Spinal cord (tissue), 10 donors: ENCODE measurements around the gene KRTAP10-3. TPM values are rescaled to one million over a fixed set of nuclear protein-coding genes. Genes with fewer than 3 reads are reported as not detected.

ENCODE experiments used
- DNase-seq, 6 donors: peaks; one replicate each; pipeline versions ENCODE4 v3.0.0 to v3.0.0-alpha.2; 2013 to 2015; ENCODE audit warnings: low spot score in 6 of 6, low read depth in 4 of 6
- H3K27ac ChIP-seq: one replicate; pipeline ENCODE4 v1.5.1; 2013; ENCODE audit warnings: low read depth, low read length, control low read depth
- H3K27me3 ChIP-seq: one replicate; pipeline ENCODE4 v1.6.1; 2013; ENCODE audit warnings: low read length; ENCODE audit not compliant: control insufficient read depth, insufficient read depth
- H3K36me3 ChIP-seq: one replicate; pipeline ENCODE4 v1.6.1; 2013; ENCODE audit warnings: low read length; ENCODE audit not compliant: control insufficient read depth, insufficient read depth
- H3K4me1 ChIP-seq: one replicate; pipeline ENCODE4 v1.6.1; 2013; ENCODE audit warnings: low read length; ENCODE audit not compliant: control insufficient read depth, insufficient read depth
- H3K4me3 ChIP-seq: one replicate; pipeline ENCODE4 v1.5.1; 2013; ENCODE audit warnings: low read depth, low read length, control low read depth
- H3K9me3 ChIP-seq: one replicate; pipeline ENCODE4 v1.6.1; 2013; ENCODE audit warnings: low read length; ENCODE audit not compliant: control insufficient read depth, insufficient read depth
- WGBS: methylation state at CpG from one replicate; pipeline ENCODE4 v1.1.5; 2013; ENCODE audit warnings: missing lambda C conversion rate; ENCODE audit not compliant: insufficient coverage; 5-methylcytosine and 5-hydroxymethylcytosine counted together
- polyA plus RNA-seq, 2 donors: library from polyadenylated mRNA; unstranded; fragments of 120-200 nt; gene quantifications; one replicate each; pipeline ENCODE4 v1.2.1, GENCODE V29; 2013; ENCODE audit not compliant: insufficient read length in 2 of 2
- total RNA-seq, 2 donors: library from RNA; depleted of rRNA in 1 of 2; stranded (reverse); fragments of 120-200 nt in 1 of 2; fragments of >200 nt in 1 of 2; gene quantifications; one replicate each; pipeline versions ENCODE4 v1.2.3 to v1.2.4, GENCODE V29; 2013 to 2014
- donor health status: healthy.

KRTAP10-3 gene
- total and polyA plus RNA-seq, 4 donors = not detected

DNA sequence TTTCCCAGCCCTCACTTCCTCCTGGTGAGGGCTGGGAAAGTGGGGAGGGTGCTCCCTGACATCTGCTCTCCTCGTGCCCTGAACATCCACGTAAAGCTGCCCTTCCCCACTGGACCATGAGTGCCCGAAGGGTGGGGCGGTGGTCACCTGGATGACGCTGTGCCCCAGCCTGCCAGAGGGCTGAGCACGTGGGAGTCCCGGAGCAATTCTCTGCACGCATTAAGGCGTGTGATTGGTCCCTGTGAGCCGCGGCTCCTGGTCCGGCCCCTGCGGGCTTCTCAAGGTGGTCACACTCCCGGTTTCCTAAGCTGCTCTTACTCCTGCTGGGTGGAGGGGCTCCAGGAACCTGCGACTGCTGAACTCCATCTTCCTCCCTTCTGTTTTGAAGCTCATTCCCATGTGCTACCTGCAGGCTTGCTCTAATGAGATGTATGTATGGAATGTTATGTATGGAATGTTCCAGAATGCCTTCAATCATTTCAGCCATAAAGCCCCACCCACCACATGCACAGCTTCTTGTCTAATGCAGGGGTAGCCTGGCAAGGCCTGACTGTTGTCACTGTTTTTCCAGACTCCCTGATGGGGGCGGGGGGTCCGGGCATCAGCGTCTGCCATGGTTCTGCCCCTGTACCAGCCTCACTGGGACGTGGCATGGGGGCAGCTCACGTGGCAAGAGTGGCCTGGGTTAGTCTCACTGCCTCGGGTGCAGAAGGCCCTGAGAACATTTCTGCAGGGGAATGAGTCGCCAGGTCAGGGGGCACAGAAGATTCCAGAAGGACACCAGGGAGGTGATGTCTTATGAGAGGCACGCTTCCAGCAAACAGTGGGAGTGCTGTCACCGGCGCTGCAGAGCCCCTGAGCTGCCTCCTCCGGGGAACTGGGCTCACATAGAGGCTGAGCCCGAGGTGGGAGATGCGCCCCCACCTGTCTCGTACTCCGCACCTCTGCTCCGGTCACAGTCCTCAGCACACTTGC lies 38.0 kb downstream of the KRTAP10-3 start:
- Histone ChIP-seq H3K9me3 (peaks cover 2% of the 10 kb centered on the region), H3K27ac (no peak overlapping the region), H3K36me3 (no peaks in the 10 kb centered on the region), H3K4me3 (no peak overlapping the region), H3K27me3 (no peaks in the 10 kb centered on the region), H3K4me1 (no peaks in the 10 kb centered on the region)
- no peak for DNase-seq
- 92% methylated on average over 28 of the region's 31 CpGs for WGBS

DNA sequence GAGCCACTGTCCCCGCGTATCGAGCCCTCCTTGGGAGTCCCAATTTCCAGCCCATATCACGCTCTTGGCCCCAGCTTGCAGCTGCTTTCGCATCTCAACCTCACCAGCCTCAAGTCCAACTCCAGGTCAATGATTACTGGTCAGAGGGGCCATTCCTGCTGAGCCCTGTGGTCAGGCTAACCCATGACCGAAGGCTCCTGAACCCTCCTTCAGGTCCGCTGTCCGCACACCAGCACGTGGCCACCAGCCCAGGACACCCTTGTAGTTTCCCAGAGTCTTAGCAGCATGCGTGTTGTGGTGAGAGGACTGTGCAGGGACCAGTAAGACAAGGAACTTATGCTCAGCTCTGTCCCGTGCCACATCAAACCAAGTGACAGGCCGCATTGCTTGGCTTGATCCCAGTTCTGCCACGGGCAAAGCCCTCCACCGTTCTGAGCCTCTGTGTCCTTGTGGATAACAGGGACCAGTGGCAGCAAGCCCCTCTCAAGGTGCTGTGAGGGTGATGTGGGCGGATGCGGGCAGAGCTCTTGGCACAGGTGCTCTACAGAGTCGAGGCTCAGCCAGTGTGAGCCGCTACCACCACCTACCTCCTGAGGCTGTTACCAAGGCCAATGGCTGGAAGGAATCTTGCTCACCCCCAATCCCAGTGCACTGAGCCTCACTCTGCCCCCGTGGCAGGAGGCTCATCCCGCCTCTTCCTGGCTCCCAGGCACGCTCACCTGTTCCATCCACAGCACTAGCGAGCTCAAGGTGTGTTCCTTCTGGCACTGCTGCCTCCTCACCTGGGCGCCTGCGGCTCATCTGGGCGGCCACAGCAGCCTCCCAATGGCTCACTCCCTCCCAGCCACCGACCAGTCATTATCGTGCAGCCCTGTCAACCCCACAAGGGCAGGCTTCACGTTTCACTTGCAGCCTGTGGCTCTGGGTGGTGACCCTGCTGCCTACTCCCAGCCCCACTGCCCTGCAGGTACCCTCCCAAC lies 39.0 kb downstream of the KRTAP10-3 start:
- no peaks in the 10 kb centered on the region for H3K4me1 ChIP-seq
- H3K27ac ChIP-seq = no peak overlapping the region
- peaks cover 2% of the 10 kb centered on the region for H3K9me3 ChIP-seq
- H3K27me3 ChIP-seq = no peaks in the 10 kb centered on the region
- H3K4me3 ChIP-seq = no peak overlapping the region
- 93% methylated on average over 28 of the region's 28 CpGs for WGBS
- no peaks in the 10 kb centered on the region for H3K36me3 ChIP-seq
- DNase-seq = no peak

DNA sequence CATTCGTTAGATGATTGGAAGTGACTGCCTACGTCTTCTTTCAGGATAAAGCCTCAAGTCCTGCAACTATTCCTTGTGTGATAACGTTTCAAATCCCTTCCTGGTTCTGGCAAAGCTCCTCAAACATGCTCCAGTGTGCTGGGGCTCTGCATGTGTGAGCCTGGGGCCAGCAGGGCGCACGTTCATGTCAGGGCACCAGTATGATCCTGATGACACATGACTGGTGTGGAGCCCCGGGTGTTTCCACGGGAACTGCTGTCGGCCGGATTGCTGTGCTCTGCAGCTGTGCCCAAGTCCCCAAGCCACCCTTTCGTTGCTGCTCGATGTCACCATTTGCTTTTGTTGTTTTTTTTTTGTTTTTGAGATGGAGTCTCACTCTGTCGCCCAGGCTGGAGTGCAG lies 39.9 kb downstream of the KRTAP10-3 start:
- Histone ChIP-seq H3K4me3 (no peak overlapping the region), H3K36me3 (no peaks in the 10 kb centered on the region), H3K4me1 (no peaks in the 10 kb centered on the region), H3K27ac (no peak overlapping the region), H3K27me3 (no peaks in the 10 kb centered on the region), H3K9me3 (peaks cover 2% of the 10 kb centered on the region)
- 62% methylated on average over 11 of the region's 12 CpGs for WGBS
- no peak for DNase-seq

DNA sequence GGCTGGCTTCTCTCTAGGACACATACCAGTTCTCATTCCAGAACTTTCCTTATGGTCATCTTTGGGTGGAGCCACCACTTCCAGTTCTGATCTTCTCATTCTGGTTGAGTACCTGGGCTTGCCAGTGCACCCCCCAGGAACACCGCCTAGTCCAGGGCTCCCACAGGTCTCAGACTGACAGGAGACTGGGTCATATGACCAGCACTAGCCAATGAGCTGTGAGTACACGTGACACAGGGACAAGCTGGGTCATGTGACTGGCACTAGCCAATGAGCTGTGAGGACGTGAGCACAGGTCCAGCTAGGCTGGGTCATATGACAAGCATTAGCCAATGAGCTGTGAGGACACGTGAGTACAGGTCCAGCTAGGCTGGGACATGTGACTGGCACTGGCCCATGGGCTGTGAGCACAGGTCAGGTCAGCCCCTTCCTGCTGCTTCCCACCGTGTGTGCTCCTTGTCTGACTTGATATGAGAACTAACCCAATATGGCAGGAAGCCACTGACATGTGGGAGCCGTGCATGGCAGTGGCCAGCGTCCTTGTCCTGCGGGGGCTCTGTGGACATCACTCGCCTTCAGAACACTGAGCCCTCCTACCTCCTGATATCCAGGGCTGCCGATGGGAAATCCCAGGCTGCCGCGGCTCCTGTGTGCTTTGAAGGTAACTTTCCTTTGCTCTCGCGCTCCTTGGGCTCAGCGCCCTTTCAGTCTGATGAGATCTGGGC lies 41.3 kb downstream of the KRTAP10-3 start:
- Histone ChIP-seq H3K4me1 (no peaks in the 10 kb centered on the region), H3K27ac (no peak overlapping the region), H3K36me3 (no peaks in the 10 kb centered on the region), H3K9me3 (peaks cover 2% of the 10 kb centered on the region), H3K27me3 (no peaks in the 10 kb centered on the region), H3K4me3 (no peak overlapping the region)
- 74% methylated on average over 15 of the region's 15 CpGs for WGBS
- DNase-seq = peak in 1 of 6 donors; percentile 14

DNA sequence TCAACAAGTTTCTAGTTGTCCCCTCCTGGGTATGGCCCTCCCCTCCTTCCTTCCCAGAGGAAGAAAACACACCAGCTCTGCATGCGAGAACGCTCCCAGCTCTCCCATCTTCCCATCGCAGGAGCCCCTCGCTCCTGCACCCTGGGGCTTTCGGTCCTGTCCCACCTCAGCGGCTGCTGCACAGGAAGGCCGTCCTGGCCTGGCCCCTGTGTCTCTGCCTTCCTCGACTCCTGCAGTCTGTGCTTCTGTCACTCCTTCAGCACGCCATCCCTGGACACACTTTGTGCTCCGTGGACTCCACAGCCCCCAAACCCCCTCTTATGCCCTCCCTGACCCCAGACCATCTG lies 41.8 kb downstream of the KRTAP10-3 start:
- Histone ChIP-seq H3K9me3 (peaks cover 2% of the 10 kb centered on the region), H3K4me3 (no peak overlapping the region), H3K4me1 (no peaks in the 10 kb centered on the region), H3K27ac (no peak overlapping the region), H3K27me3 (no peaks in the 10 kb centered on the region), H3K36me3 (no peaks in the 10 kb centered on the region)
- no peak for DNase-seq
- 90% methylated on average over 10 of the region's 10 CpGs for WGBS

DNA sequence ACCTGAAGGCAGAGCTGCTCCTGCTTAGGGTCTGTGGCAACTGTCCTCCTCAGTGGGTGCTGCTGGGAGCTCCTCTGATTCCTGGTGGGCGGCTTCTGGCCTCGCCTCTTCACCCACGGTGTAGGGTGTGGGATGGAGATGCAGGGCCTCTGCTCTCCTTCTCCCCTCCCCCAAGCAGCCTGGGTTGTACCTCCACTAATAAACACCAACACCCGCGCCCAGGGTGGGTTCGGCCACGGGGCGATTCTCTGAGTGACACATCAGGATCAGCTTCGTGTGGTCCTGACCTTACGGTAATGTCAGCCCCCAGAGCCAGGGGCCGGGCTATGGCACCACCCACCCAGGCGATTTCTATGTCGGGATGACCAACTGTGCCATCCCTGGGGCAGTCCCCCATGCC lies 42.3 kb downstream of the KRTAP10-3 start:
- H3K4me3 ChIP-seq = no peak overlapping the region
- WGBS = 88% methylated on average over 10 of the region's 13 CpGs
- no peaks in the 10 kb centered on the region for H3K36me3 ChIP-seq
- H3K9me3 ChIP-seq = peaks cover 2% of the 10 kb centered on the region
- no peak overlapping the region for H3K27ac ChIP-seq
- no peaks in the 10 kb centered on the region for H3K4me1 ChIP-seq
- H3K27me3 ChIP-seq = no peaks in the 10 kb centered on the region
- DNase-seq = no peak

DNA sequence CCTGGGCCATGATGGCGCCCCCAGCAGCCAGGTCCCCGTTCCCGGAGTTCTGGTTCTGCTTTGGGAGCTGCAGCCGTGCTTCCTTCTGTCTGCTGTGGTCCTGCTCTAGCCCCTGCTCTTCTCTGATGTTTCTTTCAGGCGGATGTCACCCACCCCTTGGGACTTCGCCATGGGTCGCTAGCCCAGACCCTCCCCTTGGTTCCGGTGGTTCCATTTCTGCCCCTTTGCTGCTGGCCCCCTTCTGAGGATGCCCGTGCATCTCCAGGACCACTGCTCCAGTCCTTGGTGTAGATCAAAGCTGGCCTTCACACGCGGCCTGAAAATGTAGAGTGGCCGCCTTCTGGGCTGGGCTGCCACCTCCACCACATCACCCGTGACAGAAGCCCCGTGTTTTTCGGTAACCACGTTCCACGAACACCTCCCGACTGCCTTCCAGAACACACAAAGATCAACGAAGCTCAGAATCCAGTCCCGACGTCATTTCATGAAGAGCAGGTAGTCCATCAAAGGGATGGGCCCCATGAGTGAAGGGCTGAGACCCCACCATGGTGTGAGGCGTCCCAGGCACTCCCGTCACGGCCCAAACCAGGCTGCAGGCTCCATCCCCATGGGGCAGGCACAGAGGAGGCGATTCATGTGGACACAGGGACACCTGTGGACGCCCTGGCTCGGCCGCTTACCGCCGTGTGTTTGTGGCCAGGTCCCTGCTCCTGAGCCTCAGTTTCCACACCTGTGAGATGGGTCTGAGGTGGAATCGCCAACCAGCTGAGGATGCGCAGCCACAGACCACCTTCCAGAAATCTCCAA lies 43.0 kb downstream of the KRTAP10-3 start:
- Histone ChIP-seq H3K4me3 (no peak overlapping the region), H3K4me1 (peaks cover 3% of the 10 kb centered on the region), H3K27me3 (peaks cover under 1% of the 10 kb centered on the region), H3K36me3 (no peaks in the 10 kb centered on the region), H3K9me3 (peaks cover 2% of the 10 kb centered on the region), H3K27ac (no peak overlapping the region)
- WGBS = 90% methylated on average over 30 of the region's 32 CpGs
- no peak for DNase-seq

DNA sequence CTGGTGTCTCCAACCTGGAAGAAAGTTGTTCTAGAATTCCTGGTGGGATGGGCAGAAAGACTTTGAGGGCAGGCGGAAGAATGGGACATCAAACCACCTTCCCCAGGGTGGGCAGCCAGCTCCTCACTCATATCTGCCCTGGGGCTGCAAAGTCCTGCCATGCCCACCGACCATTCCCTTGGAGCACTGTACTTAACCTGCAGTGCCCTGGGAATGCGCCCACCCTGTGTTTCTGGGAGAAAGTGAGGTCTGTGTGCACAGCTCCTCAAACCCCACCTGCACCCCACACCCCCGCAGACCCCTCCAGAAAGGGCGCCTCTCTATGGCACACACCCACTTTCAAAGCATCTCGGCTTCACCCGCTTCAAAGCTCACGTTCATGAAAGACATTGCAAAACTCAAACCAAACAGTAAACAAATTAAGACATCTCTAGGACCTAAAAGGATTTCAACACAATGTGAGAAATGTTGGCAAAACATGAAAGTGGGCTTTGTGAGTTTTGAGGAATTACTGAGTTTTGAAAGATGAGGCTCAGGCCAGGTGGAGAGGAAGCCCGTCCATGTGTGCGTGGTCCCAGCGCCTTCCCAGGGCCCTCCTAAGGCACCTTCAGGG lies 43.7 kb downstream of the KRTAP10-3 start:
- H3K9me3 ChIP-seq = peaks cover 2% of the 10 kb centered on the region
- no peak overlapping the region for H3K27ac ChIP-seq
- H3K4me1 ChIP-seq = peaks cover 9% of the 10 kb centered on the region
- peaks cover 4% of the 10 kb centered on the region for H3K27me3 ChIP-seq
- DNase-seq = no peak
- WGBS = 90% methylated on average over 8 of the region's 11 CpGs
- no peak overlapping the region for H3K4me3 ChIP-seq
- H3K36me3 ChIP-seq = no peaks in the 10 kb centered on the region
